ENCODE results near the gene EFEMP2. TPM values are rescaled to one million over a fixed set of nuclear protein-coding genes. Genes with fewer than 3 reads are reported as not detected.

The EFEMP2 gene
- total and polyA plus RNA-seq, 10 of the 15 experiments (the other 5 are each of a cell fraction or from before 2014, with no cell fraction given), result 0.24 to 13.2 (median 1.3) TPM; not detected in 1

- no peaks in the 10 kb centered on the region for H3K27me3 ChIP-seq (replicated peaks in 1 of 2; ENCODE audit: control insufficient read depth in 2 of 2, insufficient read depth in 2 of 2, low read length in 1 of 2)
- ChIA-PET POLR2A (no interaction called here), RAD21 (ENCODE audit: unreplicated experiment) (interaction anchor here (0.5 kb wide), 1 partner anchor 282 kb away, joined by 3 read pairs; the partner anchor contains the start of gene FAM89B), SMC1A (ENCODE audit: uncharacterized antibody, unreplicated experiment) (no interaction called here), CTCF (interaction anchor here (0.6 to 1.2 kb wide), 2 partner anchors 37 to 137 kb away, joined by 3 read pairs; no protein-coding TSS in a partner anchor)
- peaks cover 32 to 41% of the 10 kb centered on the region in 2 experiments; a peak in 3 of 4 replicates for H3K36me3 ChIP-seq (ENCODE audit: control insufficient read depth in 2 of 2, insufficient read depth in 2 of 2, low read length in 1 of 2)
- peaks cover 2% of the 10 kb centered on the region; the same call in 2 of the 3 replicates for H3K9me3 ChIP-seq (replicated peaks; ENCODE audit: control insufficient read depth, insufficient read depth, low read length)
- H3K4me3 ChIP-seq, result no peak overlapping the region
- peak; percentile 14 for TF ChIP-seq POLR2AphosphoS5 (IDR thresholded peaks at IDR 0.05; ENCODE audit: low read length)
- no peak for TF ChIP-seq ZZZ3 (IDR thresholded peaks at IDR 0.05; ENCODE audit: control insufficient read depth, insufficient read length, low read depth)
- 82% methylated on average over 4 of the region's 4 CpGs for WGBS (ENCODE audit: insufficient coverage, insufficient replicate concordance, low lambda C conversion rate, missing lambda C conversion rate)
- no peak overlapping the region for H2AFZ ChIP-seq (ENCODE audit: control insufficient read depth, low read depth, low read length)
- no peak for ATAC-seq
- no peak for FAIRE-seq
- no peak overlapping the region for H3K9ac ChIP-seq (ENCODE audit: control insufficient read depth, insufficient read depth, low read length)
- H3K27ac ChIP-seq (ENCODE audit: control insufficient read depth, insufficient read depth), result no peak overlapping the region
- H4K20me1 ChIP-seq (ENCODE audit: control insufficient read depth, insufficient read depth), result peaks cover 24% of the 10 kb centered on the region
- H3K79me2 ChIP-seq (ENCODE audit: control insufficient read depth, insufficient read depth, low read length), result peaks cover 46% of the 10 kb centered on the region
- peaks cover 10% of the 10 kb centered on the region for H3K4me1 ChIP-seq (ENCODE audit: control insufficient read depth, insufficient read depth, low read length)
- in situ Hi-C loops (cut with MboI) (loop anchor here (25.0 kb wide), 1 partner anchor 1617 kb away; the partner anchor contains the start of genes DNAJC4, FKBP2, NUDT22 and PPP1R14B), intact Hi-C loops (cut with micrococcal nuclease; ENCODE audit: unreplicated experiment) (no loop called here)
- DNase-seq (ENCODE audit: low read depth, low spot score), result no peak
- H3K4me2 ChIP-seq (ENCODE audit: control insufficient read depth, insufficient read depth), result no peak overlapping the region
- no TSS peak for BruUV-seq (replicated peaks)
Observed at GRCh38 chr11:65854161-65854592, 18.4 kb downstream of the EFEMP2 start.

- H4K20me1 ChIP-seq (ENCODE audit: control insufficient read depth, insufficient read depth), result peaks cover 24% of the 10 kb centered on the region
- CTCF ChIA-PET, result interaction anchor here (0.6 to 1.2 kb wide), 4 partner anchors 10 to 137 kb away, joined by 3 to 4 read pairs (median 4); no protein-coding TSS in a partner anchor
- WGBS (ENCODE audit: insufficient coverage, insufficient replicate concordance, low lambda C conversion rate, missing lambda C conversion rate), result 91% methylated on average over 6 of the region's 6 CpGs
- TF ChIP-seq RB1 (IDR thresholded peaks at IDR 0.05; ENCODE audit: borderline replicate concordance) (no peak), HDAC2 (IDR thresholded peaks at IDR 0.05) (no peak), SIN3A (IDR thresholded peaks at IDR 0.05; ENCODE audit: low read depth, low read length) (no peak), CBFB (IDR thresholded peaks at IDR 0.05; ENCODE audit: low read depth) (no peak), CEBPB (IDR thresholded peaks at IDR 0.05; ENCODE audit: borderline replicate concordance in 1 of 2, low read depth in 2 of 2, low read length in 2 of 2) (no peak), CBX3 (IDR thresholded peaks at IDR 0.05; ENCODE audit: borderline replicate concordance, low read depth) (no peak), GATAD2B (conservative IDR thresholded peaks at IDR 0.05; ENCODE audit: low read depth) (no peak), CHD1 (IDR thresholded peaks at IDR 0.05; ENCODE audit: low read depth, low read length) (no peak), PAX5 (IDR thresholded peaks at IDR 0.05; ENCODE audit: borderline replicate concordance, low read depth, low read length) (0 out of 2 replicates have a peak, but pooled peaks have one; percentile 9), CTCF (IDR thresholded peaks at IDR 0.05 in 2 of 3, conservative IDR thresholded peaks at IDR 0.05 in 1 of 3; ENCODE audit: control insufficient read depth in 2 of 3, extremely low read depth in 1 of 3, insufficient read depth in 1 of 3, low read depth in 3 of 3, low read length in 3 of 3) (0 out of 6 replicates have a peak, but pooled peaks of 1 of the 3 experiments have one; percentile 2), POLR2A (IDR thresholded peaks at IDR 0.05; ENCODE audit: low read depth, low read length) (peak; percentile 57), PKNOX1 (IDR thresholded peaks at IDR 0.05) (no peak)
Observed at GRCh38 chr11:65853246-65853979, 19.2 kb downstream of the EFEMP2 start.

More at GRCh38 chr11:65853246-65853979, 19.2 kb downstream of the EFEMP2 start:
- Histone ChIP-seq H3K27me3 (replicated peaks in 1 of 2; ENCODE audit: control insufficient read depth in 2 of 2, insufficient read depth in 2 of 2, low read length in 1 of 2) (no peaks in the 10 kb centered on the region), H3K27ac (ENCODE audit: control insufficient read depth, insufficient read depth) (no peak overlapping the region), H2AFZ (ENCODE audit: control insufficient read depth, low read depth, low read length) (no peak overlapping the region), H3K79me2 (ENCODE audit: control insufficient read depth, insufficient read depth, low read length) (peaks cover 42% of the 10 kb centered on the region), H3K9me3 (replicated peaks; ENCODE audit: control insufficient read depth, insufficient read depth, low read length) (peaks cover 2% of the 10 kb centered on the region; the same call in 2 of the 3 replicates), H3K4me2 (ENCODE audit: control insufficient read depth, insufficient read depth) (no peak overlapping the region), H3K4me3 (no peak overlapping the region), H3K9ac (ENCODE audit: control insufficient read depth, insufficient read depth, low read length) (no peak overlapping the region), H3K4me1 (ENCODE audit: control insufficient read depth, insufficient read depth, low read length) (peaks cover 10% of the 10 kb centered on the region), H3K36me3 (ENCODE audit: control insufficient read depth in 2 of 2, insufficient read depth in 2 of 2, low read length in 1 of 2) (peaks cover 32 to 41% of the 10 kb centered on the region in 2 experiments; a peak in 3 of 4 replicates)
- ATAC-seq, result no peak
- in situ Hi-C loops (cut with MboI) (loop anchor here (25.0 kb wide), 1 partner anchor 1616 kb away; the partner anchor contains the start of genes DNAJC4, FKBP2, NUDT22 and PPP1R14B), intact Hi-C loops (cut with micrococcal nuclease; ENCODE audit: unreplicated experiment) (no loop called here)
- SMC1A ChIA-PET (ENCODE audit: uncharacterized antibody, unreplicated experiment), result no interaction called here
- POLR2A ChIA-PET, result interaction anchor here (1.1 kb wide), 1 partner anchor 147 kb away, joined by 4 read pairs; no protein-coding TSS in a partner anchor
- DNase-seq (ENCODE audit: low read depth, low spot score), result no peak
- BruUV-seq (replicated peaks), result no TSS peak
- RAD21 ChIA-PET (ENCODE audit: unreplicated experiment), result interaction anchor here (0.5 kb wide), 1 partner anchor 281 kb away, joined by 3 read pairs; the partner anchor contains the start of gene FAM89B
- FAIRE-seq, result no peak

Data from GM12878 (cell line).